ENCODE results near the gene POU5F1.
A peak's percentile ranks its signal among the peaks of the same experiment; 100 is the strongest.

The POU5F1 gene

GRCh38 chr6:31114541-31114878 lies 56.0 kb downstream of the POU5F1 start, which contains the start of gene PSORS1C1:
Gene PSORS1C1, plus strand, starts transcription at chr6:31114800. Its CDS starts 14,833 bp downstream, at chr6:31129633.
- Histone ChIP-seq H3K4me1 (ENCODE audit: insufficient read depth, poor library complexity, severe bottlenecking) (peaks cover 16% of the 10 kb centered on the region), H3K4me3 (ENCODE audit: severe bottlenecking) (peak within 1 kb of the TSS; percentile 27), H3K27me3 (ENCODE audit: insufficient read depth, poor library complexity, severe bottlenecking) (no peaks in the 10 kb centered on the region), H3K27ac (ENCODE audit: poor library complexity, severe bottlenecking) (peak within 1 kb of the TSS; percentile 92), H3K9me3 (ENCODE audit: severe bottlenecking) (no peaks in the 10 kb centered on the region), H3K36me3 (ENCODE audit: low read depth) (no peaks in the 10 kb centered on the region; the same call in 1 of the 2 replicates)
- ATAC-seq (ENCODE audit: low read depth) (peak; percentile 97), DNase-seq (ENCODE audit: low spot score) (peak; percentile 94)
- TF ChIP-seq, protein P1, sequence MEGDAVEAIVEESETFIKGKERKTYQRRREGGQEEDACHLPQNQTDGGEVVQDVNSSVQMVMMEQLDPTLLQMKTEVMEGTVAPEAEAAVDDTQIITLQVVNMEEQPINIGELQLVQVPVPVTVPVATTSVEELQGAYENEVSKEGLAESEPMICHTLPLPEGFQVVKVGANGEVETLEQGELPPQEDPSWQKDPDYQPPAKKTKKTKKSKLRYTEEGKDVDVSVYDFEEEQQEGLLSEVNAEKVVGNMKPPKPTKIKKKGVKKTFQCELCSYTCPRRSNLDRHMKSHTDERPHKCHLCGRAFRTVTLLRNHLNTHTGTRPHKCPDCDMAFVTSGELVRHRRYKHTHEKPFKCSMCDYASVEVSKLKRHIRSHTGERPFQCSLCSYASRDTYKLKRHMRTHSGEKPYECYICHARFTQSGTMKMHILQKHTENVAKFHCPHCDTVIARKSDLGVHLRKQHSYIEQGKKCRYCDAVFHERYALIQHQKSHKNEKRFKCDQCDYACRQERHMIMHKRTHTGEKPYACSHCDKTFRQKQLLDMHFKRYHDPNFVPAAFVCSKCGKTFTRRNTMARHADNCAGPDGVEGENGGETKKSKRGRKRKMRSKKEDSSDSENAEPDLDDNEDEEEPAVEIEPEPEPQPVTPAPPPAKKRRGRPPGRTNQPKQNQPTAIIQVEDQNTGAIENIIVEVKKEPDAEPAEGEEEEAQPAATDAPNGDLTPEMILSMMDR (IDR thresholded peaks at IDR 0.05; ENCODE audit: poor library complexity, severe bottlenecking), result no peak

All from RWPE2 (cell line).